Endothelial cell of umbilical vein (primary cell): ENCODE results near the gene CD86. TPM values are rescaled to one million over a fixed set of nuclear protein-coding genes. Genes with fewer than 3 reads are reported as not detected.

Experiments
- BruUV-seq: library from RNA; stranded (reverse); fragments of 400-500 nt; replicated peaks from 2 replicates; lab custom pipeline; 2021; lab: Mats Ljungman, UMichigan
- CTCF ChIA-PET: fragments of 300-600, 350-600 bp; sonication (Branson Sonifier 250); formaldehyde crosslinking; loops from one replicate; lab custom pipeline; 2021; ENCODE audit warnings: antibody characterized with exemption, inconsistent platforms; lab: Charles Lee
- POLR2A ChIA-PET: fragments of 300-600, 350-600 bp; sonication (Branson Sonifier 250); formaldehyde crosslinking; loops from one replicate; lab custom pipeline; 2021; ENCODE audit warnings: antibody characterized with exemption, inconsistent platforms; lab: Charles Lee
- DNase-seq: peaks from one replicate; pipeline ENCODE4 v3.0.0-alpha.2; 2011; ENCODE audit warnings: low read depth, low spot score
- FAIRE-seq: peaks from 2 replicates; lab custom pipeline; 2011; peaks lifted over from hg19 to GRCh38; lab: Jason Lieb, UNC
- H2AFZ ChIP-seq: 2 replicates; pipeline ENCODE4 v1.6.0; 2012; ENCODE audit warnings: low read depth, low read length, control low read depth, inconsistent platforms
- H3K27ac ChIP-seq: 2 replicates; pipeline ENCODE4 v1.5.1; 2011; ENCODE audit warnings: low read depth, mild to moderate bottlenecking, control low read depth, low read length, moderate library complexity; ENCODE audit not compliant: insufficient read depth
- H3K27me3 ChIP-seq, 2 experiments: 2 replicates each; pipeline versions ENCODE4 v1.6.0 to v1.6.1; 2011; ENCODE audit warnings: low read length in 2 of 2, mixed read lengths in 1 of 2; ENCODE audit not compliant: control insufficient read depth in 2 of 2, insufficient read depth in 2 of 2
- H3K36me3 ChIP-seq, 2 experiments: 2 replicates in 1 of 2; 3 replicates in 1 of 2; pipeline ENCODE4 v1.5.1; 2011; ENCODE audit warnings: low read length in 2 of 2, mild to moderate bottlenecking in 1 of 2, moderate library complexity in 1 of 2; ENCODE audit not compliant: control insufficient read depth in 2 of 2, insufficient read depth in 2 of 2; ENCODE audit errors: extremely low read depth in 1 of 2
- H3K4me1 ChIP-seq: 3 replicates; pipeline ENCODE4 v1.5.1; 2011; ENCODE audit warnings: mild to moderate bottlenecking, low read length; ENCODE audit not compliant: control insufficient read depth, insufficient read depth; ENCODE audit errors: extremely low read depth
- H3K4me2 ChIP-seq: 2 replicates; pipeline ENCODE4 v1.6.1; 2011; ENCODE audit warnings: low read length, control low read depth, mixed read lengths; ENCODE audit not compliant: insufficient read depth
- H3K4me3 ChIP-seq, 3 experiments: fragments of 200-600 bp in 1 of 3; sonication (generic), shearing (Covaris generic) in 1 of 3; replicated peaks in 1 of 3; 2 replicates each; pipeline ENCODE4 v1.5.1; 2011 to 2016; ENCODE audit warnings: control low read depth in 3 of 3, low read length in 3 of 3, mild to moderate bottlenecking in 2 of 3, inconsistent platforms in 1 of 3, low read depth in 1 of 3, moderate library complexity in 1 of 3; ENCODE audit not compliant: insufficient read depth in 1 of 3
- H3K79me2 ChIP-seq: 2 replicates; pipeline ENCODE4 v1.6.0; 2012; ENCODE audit warnings: low read length, inconsistent platforms; ENCODE audit not compliant: control insufficient read depth, insufficient read depth
- H3K9ac ChIP-seq: replicated peaks from 2 replicates; pipeline ENCODE3; 2011; ENCODE audit warnings: low read length, control low read depth; ENCODE audit not compliant: insufficient read depth; ENCODE audit errors: extremely low read depth
- H3K9me1 ChIP-seq: replicated peaks from 3 replicates; pipeline ENCODE4 v1.6.0; 2011; ENCODE audit warnings: mild to moderate bottlenecking, low read length; ENCODE audit not compliant: control insufficient read depth, insufficient read depth; ENCODE audit errors: extremely low read depth
- H3K9me3 ChIP-seq: replicated peaks from 2 replicates; pipeline ENCODE4 v1.5.1; 2012; ENCODE audit warnings: low read length, inconsistent platforms; ENCODE audit not compliant: control insufficient read depth, insufficient read depth
- H4K20me1 ChIP-seq: replicated peaks from 2 replicates; pipeline ENCODE3; 2011; ENCODE audit warnings: mild to moderate bottlenecking, low read length; ENCODE audit not compliant: control insufficient read depth, insufficient read depth; ENCODE audit errors: extremely low read depth
- EZH2 ChIP-seq: IDR thresholded peaks from 2 replicates; pipeline ENCODE4 v1.6.1; 2012; ENCODE audit warnings: borderline replicate concordance, low read depth, mild to moderate bottlenecking, moderate library complexity, low read length, inconsistent platforms; ENCODE audit not compliant: severe bottlenecking
- FOS ChIP-seq: IDR thresholded peaks from 2 replicates; pipeline ENCODE4 v1.6.1; 2011; ENCODE audit warnings: mild to moderate bottlenecking, low read length, moderate library complexity, borderline replicate concordance; ENCODE audit not compliant: insufficient read depth
- GATA2 ChIP-seq: IDR thresholded peaks from 2 replicates; pipeline ENCODE4 v1.7.0; 2011; ENCODE audit warnings: low read depth, mild to moderate bottlenecking, moderate library complexity, mixed read lengths, low read length; ENCODE audit not compliant: insufficient read length, insufficient read depth
- JUN ChIP-seq: IDR thresholded peaks from 2 replicates; pipeline ENCODE4 v1.6.1; 2011; ENCODE audit warnings: borderline replicate concordance, low read depth; ENCODE audit not compliant: insufficient read length, insufficient read depth
- MYC ChIP-seq: IDR thresholded peaks from one replicate; pipeline ENCODE4 v1.6.1; 2011; ENCODE audit warnings: mild to moderate bottlenecking, low read depth, low read length
- POLR2A ChIP-seq: IDR thresholded peaks from 2 replicates; pipeline ENCODE4 v1.6.1; 2012; ENCODE audit warnings: low read depth, mild to moderate bottlenecking, control low read depth, low read length
- POLR2AphosphoS5 ChIP-seq: IDR thresholded peaks from 2 replicates; pipeline ENCODE4 v1.6.1; 2012; ENCODE audit warnings: low read depth, mild to moderate bottlenecking, control low read depth, low read length, moderate library complexity; ENCODE audit not compliant: insufficient read depth
- dilution Hi-C: fragments of 300-500 bp; cut with MboI; formaldehyde crosslinking; loops from one replicate; pipeline ENCODE4 v1.15.0; 2019; ENCODE audit warnings: low sequenced_read_pairs; ENCODE audit not compliant: extremely low pct_ligation_motif_present
- intact Hi-C: fragments of 100-400 bp; cut with micrococcal nuclease; formaldehyde crosslinking; loops from one replicate; pipeline ENCODE4 v1.10.0; 2022
- polyA plus RNA-seq, 4 experiments: library from polyadenylated mRNA; depleted of rRNA in 3 of 4; stranded (reverse) in 3 of 4; unstranded in 1 of 4; fragments of >200 nt; gene quantifications; 2 replicates each; pipeline versions ENCODE4 v1.2.1 to v1.2.3, GENCODE V29; 2011 to 2012; ENCODE audit warnings: missing spikeins in 1 of 4
- total RNA-seq: library from RNA; stranded (reverse); gene quantifications from 2 replicates; pipeline ENCODE4 v1.2.3, GENCODE V29; 2021
- TF ChIP-seq, protein P1 (sequence below): IDR thresholded peaks from 2 replicates; pipeline ENCODE4 v1.6.1; 2011; ENCODE audit not compliant: insufficient read depth, insufficient read length
- TF ChIP-seq, protein P2 (sequence below), 2 donors: IDR thresholded peaks; 1 replicate in 1 of 2; 2 replicates in 1 of 2; pipeline ENCODE4 v1.5.1; 2011; ENCODE audit warnings: low read length in 2 of 2, mild to moderate bottlenecking in 2 of 2, moderate library complexity in 2 of 2, control low read depth in 1 of 2, inconsistent platforms in 1 of 2, low read depth in 1 of 2; ENCODE audit not compliant: insufficient read depth in 1 of 2; ENCODE audit errors: extremely low read depth in 1 of 2

CD86 gene
- total and polyA plus RNA-seq, 2 donors (not counting 3 experiments of a cell fraction or from before 2014, with no cell fraction given): not detected

DNA sequence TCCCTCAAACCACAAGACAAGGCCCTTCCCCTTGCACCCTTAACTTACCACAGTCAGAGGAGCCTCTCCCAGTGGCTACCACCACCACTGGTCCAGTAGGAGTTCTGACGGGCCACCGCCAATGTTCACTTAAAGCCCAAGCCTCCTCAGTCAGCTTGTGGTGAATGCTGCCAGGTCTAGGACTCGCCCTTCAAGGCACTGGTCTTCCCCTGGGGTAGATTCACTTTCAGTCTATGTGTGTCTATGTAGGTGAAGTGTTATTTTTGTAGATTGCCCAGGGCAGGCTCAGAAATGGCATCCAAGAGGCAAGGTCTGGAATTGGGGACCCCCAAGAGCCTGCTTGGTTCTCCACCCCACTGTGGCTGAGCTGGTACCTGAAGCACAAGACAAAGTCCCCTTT, 112.9 kb downstream of the CD86 start:
- Histone ChIP-seq H3K27ac (no peak overlapping the region), H2AFZ (no peak overlapping the region), H3K79me2 (no peaks in the 10 kb centered on the region), H3K36me3 (no peaks in the 10 kb centered on the region), H4K20me1 (no peaks in the 10 kb centered on the region), H3K27me3 (no peaks in the 10 kb centered on the region), H3K4me2 (no peak overlapping the region), H3K4me1 (no peaks in the 10 kb centered on the region), H3K9ac (no peak overlapping the region), H3K4me3 (no peak overlapping the region), H3K9me3 (no peaks in the 10 kb centered on the region), H3K9me1 (no peaks in the 10 kb centered on the region)
- dilution Hi-C loops (no loop called here), intact Hi-C loops (no loop called here)
- BruUV-seq: no TSS peak
- ChIA-PET CTCF (no interaction called here), POLR2A (no interaction called here)
- FAIRE-seq: no peak
- no peak for DNase-seq
- no peak for TF ChIP-seq GATA2
- TF ChIP-seq, protein P1, sequence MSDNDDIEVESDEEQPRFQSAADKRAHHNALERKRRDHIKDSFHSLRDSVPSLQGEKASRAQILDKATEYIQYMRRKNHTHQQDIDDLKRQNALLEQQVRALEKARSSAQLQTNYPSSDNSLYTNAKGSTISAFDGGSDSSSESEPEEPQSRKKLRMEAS: no peak

DNA sequence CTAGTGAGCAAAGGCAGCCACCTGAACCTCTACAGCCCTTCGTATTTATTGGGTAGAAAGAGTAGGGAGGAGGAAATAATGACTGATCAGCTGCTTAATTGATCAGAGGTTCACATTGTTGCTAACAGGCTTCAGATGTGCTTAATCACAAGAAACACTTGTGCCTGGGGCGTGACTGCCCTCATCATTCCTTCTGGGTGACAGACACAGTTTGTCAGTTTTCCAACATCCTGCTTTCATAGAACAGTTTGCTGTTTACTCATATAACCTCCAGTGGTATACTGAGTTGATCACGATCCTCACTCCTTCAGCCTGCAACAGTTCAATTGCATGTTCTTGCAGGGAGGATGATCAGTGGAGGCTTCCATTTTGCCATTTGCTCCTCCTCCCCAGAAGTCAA, 114.7 kb downstream of the CD86 start:
- Histone ChIP-seq H3K79me2 (no peaks in the 10 kb centered on the region), H3K4me3 (no peak overlapping the region), H3K9me3 (no peaks in the 10 kb centered on the region), H3K27me3 (no peaks in the 10 kb centered on the region), H3K36me3 (no peaks in the 10 kb centered on the region), H3K27ac (no peak overlapping the region), H3K9ac (no peak overlapping the region), H3K9me1 (no peaks in the 10 kb centered on the region), H3K4me1 (no peaks in the 10 kb centered on the region), H4K20me1 (no peaks in the 10 kb centered on the region), H3K4me2 (no peak overlapping the region), H2AFZ (no peak overlapping the region)
- BruUV-seq: no TSS peak
- dilution Hi-C loops: no loop called here
- FAIRE-seq (no peak), DNase-seq (no peak)
- CTCF ChIA-PET: no interaction called here
- TF ChIP-seq, protein P1: no peak
- TF ChIP-seq FOS (no peak), GATA2 (no peak), EZH2 (no peak), POLR2A (no peak), MYC (no peak), JUN (no peak), POLR2AphosphoS5 (no peak)
- TF ChIP-seq, protein P2, sequence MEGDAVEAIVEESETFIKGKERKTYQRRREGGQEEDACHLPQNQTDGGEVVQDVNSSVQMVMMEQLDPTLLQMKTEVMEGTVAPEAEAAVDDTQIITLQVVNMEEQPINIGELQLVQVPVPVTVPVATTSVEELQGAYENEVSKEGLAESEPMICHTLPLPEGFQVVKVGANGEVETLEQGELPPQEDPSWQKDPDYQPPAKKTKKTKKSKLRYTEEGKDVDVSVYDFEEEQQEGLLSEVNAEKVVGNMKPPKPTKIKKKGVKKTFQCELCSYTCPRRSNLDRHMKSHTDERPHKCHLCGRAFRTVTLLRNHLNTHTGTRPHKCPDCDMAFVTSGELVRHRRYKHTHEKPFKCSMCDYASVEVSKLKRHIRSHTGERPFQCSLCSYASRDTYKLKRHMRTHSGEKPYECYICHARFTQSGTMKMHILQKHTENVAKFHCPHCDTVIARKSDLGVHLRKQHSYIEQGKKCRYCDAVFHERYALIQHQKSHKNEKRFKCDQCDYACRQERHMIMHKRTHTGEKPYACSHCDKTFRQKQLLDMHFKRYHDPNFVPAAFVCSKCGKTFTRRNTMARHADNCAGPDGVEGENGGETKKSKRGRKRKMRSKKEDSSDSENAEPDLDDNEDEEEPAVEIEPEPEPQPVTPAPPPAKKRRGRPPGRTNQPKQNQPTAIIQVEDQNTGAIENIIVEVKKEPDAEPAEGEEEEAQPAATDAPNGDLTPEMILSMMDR (IDR thresholded peaks at IDR 0.05; ENCODE audit: extremely low read depth in 1 of 2, insufficient read depth in 1 of 2, low read depth in 1 of 2, low read length in 2 of 2): no peak
- POLR2A ChIA-PET: no interaction called here
- intact Hi-C loops: no loop called here
